ENCODE data around the gene ARPC2. TPM values are rescaled to one million over a fixed set of nuclear protein-coding genes. Genes with fewer than 3 reads are reported as not detected.

ARPC2 gene
- total RNA-seq, 1 donor from 2014 or later = 172 TPM

DNA sequence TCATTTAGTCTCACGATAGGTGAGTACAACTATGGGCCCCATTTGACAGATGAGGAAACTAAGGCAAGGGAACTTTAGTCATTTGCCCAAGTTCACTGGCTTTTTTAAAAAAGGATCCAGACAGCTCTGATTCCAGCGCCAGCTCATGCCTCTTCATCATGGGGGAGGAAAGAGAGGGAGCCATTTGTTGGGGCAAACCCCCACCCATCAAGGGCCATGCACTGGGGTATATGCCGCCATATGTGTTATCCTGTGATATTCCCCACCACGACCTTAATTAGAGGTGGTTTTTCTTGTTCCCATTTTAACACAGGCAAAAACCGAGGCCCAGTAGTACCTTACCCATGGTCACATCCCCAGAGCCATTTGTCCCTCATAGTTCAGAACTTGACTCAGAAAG lies 43.2 kb downstream of the ARPC2 start:
- peaks cover 21 to 26% (median 22%) of the 10 kb centered on the region in 3 donors for H3K36me3 ChIP-seq (ENCODE audit: control insufficient read depth in 3 of 3, insufficient read depth in 3 of 3, low read length in 3 of 3)
- H3K4me3 ChIP-seq (ENCODE audit: low read length in 3 of 3) = no peak overlapping the region
- H3K27ac ChIP-seq (ENCODE audit: low read depth, low read length) = peak overlapping the region; percentile 80
- H3K4me1 ChIP-seq (ENCODE audit: control insufficient read depth in 3 of 3, insufficient read depth in 3 of 3, low read length in 3 of 3) = peaks cover 22 to 55% (median 39%) of the 10 kb centered on the region in 3 donors
- no peaks in the 10 kb centered on the region for H3K27me3 ChIP-seq (ENCODE audit: control insufficient read depth in 3 of 3, insufficient read depth in 3 of 3, low read length in 3 of 3)
- no peak overlapping the region for H3K9ac ChIP-seq (ENCODE audit: low read depth in 1 of 3, low read length in 3 of 3)
- H3K9me3 ChIP-seq (ENCODE audit: control insufficient read depth in 3 of 3, low read length in 3 of 3) = no peaks in the 10 kb centered on the region

DNA sequence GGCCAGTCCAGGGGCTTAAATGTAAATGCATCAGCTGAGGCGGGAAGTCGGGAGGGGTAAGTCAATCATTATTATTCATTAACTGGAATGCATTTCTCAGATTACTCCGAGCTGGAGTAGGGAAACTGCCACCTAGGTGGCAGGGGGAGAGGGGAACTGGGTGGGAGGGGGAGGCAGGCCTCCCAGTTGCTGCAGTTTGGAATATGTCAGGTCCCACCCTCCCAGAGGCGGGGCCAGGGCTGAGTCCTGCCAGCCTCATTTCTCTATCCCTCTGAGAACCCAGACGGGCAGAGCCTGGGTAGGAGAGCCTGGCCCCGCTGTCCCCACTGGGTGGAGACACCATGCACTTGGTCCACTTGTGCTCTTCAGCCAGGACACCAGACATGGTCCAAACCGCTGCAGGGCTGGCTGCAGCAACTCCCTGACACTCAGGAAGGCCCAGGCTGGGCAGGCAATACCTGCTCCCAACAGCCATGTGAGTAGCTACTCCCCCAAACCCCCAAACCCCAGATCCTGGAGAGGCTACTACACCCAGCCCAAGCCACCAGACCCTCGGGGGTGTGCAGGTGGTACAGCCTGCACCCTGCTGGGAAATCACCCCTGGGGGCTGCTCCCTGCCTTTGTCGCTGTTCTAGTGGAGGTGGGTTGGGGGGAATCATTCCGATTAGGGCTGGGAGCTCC lies 43.9 kb downstream of the ARPC2 start, which contains the start of gene GPBAR1:
TSS of gene GPBAR1 (plus strand) at position 274 of the 681 bp plus-strand sequence. CDS start 1,710 bp downstream, outside the sequence.
- Histone ChIP-seq H3K36me3 (ENCODE audit: control insufficient read depth in 3 of 3, insufficient read depth in 3 of 3, low read length in 3 of 3) (peaks cover 24 to 28% (median 25%) of the 10 kb centered on the region in 3 donors), H3K4me3 (ENCODE audit: low read length in 3 of 3) (no peak within 1 kb of the TSS), H3K4me1 (ENCODE audit: control insufficient read depth in 3 of 3, insufficient read depth in 3 of 3, low read length in 3 of 3) (peaks cover 22 to 55% (median 39%) of the 10 kb centered on the region in 3 donors), H3K9ac (ENCODE audit: low read depth in 1 of 3, low read length in 3 of 3) (peak within 1 kb of the TSS; percentile 40 to 54 (median 43)), H3K9me3 (ENCODE audit: control insufficient read depth in 3 of 3, low read length in 3 of 3) (no peaks in the 10 kb centered on the region), H3K27ac (ENCODE audit: low read depth, low read length) (peak within 1 kb of the TSS; percentile 80), H3K27me3 (ENCODE audit: control insufficient read depth in 3 of 3, insufficient read depth in 3 of 3, low read length in 3 of 3) (no peaks in the 10 kb centered on the region)

DNA sequence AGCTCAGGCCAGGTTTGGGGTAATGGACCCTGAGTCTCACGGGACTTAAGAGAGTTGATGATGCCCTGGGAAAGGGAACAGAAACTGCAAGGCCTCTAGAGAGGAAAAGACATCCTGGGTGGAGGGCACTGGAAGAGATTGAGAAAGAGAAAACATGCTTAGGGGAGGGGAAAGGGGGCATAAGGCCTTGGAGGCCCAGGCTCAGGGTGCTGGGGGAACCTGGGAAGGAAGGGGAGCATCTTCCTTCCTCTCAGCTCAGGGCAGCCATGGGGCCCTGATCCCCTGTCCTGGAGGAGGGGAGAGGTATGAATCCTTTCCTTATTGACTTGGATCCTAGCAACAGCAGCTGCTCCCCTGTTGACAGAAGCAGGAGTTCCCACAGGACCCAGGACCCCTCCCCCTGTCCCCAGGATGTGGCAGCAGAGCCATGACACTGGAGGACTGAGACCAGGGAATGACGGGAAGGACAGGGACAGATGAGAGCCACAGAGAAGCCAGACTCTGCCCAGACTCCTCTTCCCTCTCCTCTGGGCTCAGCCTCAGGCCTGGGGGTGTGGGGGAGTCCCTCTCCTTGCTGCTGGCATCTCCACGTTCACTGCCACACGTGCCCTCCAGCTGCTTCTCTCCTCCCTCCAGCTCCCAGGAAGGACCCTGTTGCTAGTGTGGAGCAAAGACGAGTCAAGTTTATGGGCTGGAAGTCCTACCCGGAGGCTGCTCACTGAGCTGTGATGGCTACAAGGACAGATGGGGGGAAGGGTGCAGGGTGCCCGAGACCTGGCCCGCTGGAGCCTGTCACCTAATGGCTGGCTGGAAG lies 44.6 kb downstream of the ARPC2 start:
- H3K36me3 ChIP-seq (ENCODE audit: control insufficient read depth in 3 of 3, insufficient read depth in 3 of 3, low read length in 3 of 3) = peaks cover 29 to 36% (median 29%) of the 10 kb centered on the region in 3 donors
- peaks cover 22 to 55% (median 39%) of the 10 kb centered on the region in 3 donors for H3K4me1 ChIP-seq (ENCODE audit: control insufficient read depth in 3 of 3, insufficient read depth in 3 of 3, low read length in 3 of 3)
- H3K4me3 ChIP-seq (ENCODE audit: low read length in 3 of 3) = no peak overlapping the region
- H3K9me3 ChIP-seq (ENCODE audit: control insufficient read depth in 3 of 3, low read length in 3 of 3) = no peaks in the 10 kb centered on the region
- H3K9ac ChIP-seq (ENCODE audit: low read depth in 1 of 3, low read length in 3 of 3) = peak overlapping the region in 2 of 3 donors; percentile 16 to 43
- peak overlapping the region; percentile 2 for H3K27ac ChIP-seq (ENCODE audit: low read depth, low read length)
- no peaks in the 10 kb centered on the region for H3K27me3 ChIP-seq (ENCODE audit: control insufficient read depth in 3 of 3, insufficient read depth in 3 of 3, low read length in 3 of 3)

DNA sequence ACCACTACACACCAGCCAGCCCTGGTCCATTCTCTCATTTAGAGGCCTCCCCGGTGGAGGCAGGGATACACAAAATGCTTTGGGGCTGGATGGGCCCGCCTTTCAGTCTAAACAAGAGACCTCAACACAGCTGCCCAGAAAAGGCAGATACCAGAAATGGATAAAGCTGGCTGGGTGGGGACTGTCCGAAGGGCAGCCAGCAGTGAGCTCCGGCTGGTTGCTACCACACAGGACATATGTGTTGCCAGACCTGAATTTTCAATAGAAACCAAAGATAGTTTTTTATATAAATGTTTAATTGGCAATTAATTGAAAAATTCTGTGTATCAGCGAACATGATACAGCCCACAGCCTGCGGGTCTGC lies 45.2 kb downstream of the ARPC2 start:
- H3K4me1 ChIP-seq (ENCODE audit: control insufficient read depth in 3 of 3, insufficient read depth in 3 of 3, low read length in 3 of 3) = peaks cover 22 to 54% (median 39%) of the 10 kb centered on the region in 3 donors
- H3K36me3 ChIP-seq (ENCODE audit: control insufficient read depth in 3 of 3, insufficient read depth in 3 of 3, low read length in 3 of 3) = peaks cover 33 to 41% (median 35%) of the 10 kb centered on the region in 3 donors
- H3K9me3 ChIP-seq (ENCODE audit: control insufficient read depth in 3 of 3, low read length in 3 of 3) = no peaks in the 10 kb centered on the region
- no peak overlapping the region for H3K27ac ChIP-seq (ENCODE audit: low read depth, low read length)
- H3K9ac ChIP-seq (ENCODE audit: low read depth in 1 of 3, low read length in 3 of 3) = no peak overlapping the region
- H3K27me3 ChIP-seq (ENCODE audit: control insufficient read depth in 3 of 3, insufficient read depth in 3 of 3, low read length in 3 of 3) = no peaks in the 10 kb centered on the region
- no peak overlapping the region for H3K4me3 ChIP-seq (ENCODE audit: low read length in 3 of 3)

DNA sequence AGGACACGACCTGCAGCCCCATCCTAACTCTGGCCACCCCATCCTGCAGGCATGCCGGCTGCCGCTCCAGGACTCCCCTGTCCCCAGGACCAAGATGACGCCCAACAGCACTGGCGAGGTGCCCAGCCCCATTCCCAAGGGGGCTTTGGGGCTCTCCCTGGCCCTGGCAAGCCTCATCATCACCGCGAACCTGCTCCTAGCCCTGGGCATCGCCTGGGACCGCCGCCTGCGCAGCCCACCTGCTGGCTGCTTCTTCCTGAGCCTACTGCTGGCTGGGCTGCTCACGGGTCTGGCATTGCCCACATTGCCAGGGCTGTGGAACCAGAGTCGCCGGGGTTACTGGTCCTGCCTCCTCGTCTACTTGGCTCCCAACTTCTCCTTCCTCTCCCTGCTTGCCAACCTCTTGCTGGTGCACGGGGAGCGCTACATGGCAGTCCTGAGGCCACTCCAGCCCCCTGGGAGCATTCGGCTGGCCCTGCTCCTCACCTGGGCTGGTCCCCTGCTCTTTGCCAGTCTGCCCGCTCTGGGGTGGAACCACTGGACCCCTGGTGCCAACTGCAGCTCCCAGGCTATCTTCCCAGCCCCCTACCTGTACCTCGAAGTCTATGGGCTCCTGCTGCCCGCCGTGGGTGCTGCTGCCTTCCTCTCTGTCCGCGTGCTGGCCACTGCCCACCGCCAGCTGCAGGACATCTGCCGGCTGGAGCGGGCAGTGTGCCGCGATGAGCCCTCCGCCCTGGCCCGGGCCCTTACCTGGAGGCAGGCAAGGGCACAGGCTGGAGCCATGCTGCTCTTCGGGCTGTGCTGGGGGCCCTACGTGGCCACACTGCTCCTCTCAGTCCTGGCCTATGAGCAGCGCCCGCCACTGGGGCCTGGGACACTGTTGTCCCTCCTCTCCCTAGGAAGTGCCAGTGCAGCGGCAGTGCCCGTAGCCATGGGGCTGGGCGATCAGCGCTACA lies 45.9 kb downstream of the ARPC2 start:
- H3K27me3 ChIP-seq (ENCODE audit: control insufficient read depth in 3 of 3, insufficient read depth in 3 of 3, low read length in 3 of 3) = no peaks in the 10 kb centered on the region
- H3K9me3 ChIP-seq (ENCODE audit: control insufficient read depth in 3 of 3, low read length in 3 of 3) = no peaks in the 10 kb centered on the region
- no peak overlapping the region for H3K27ac ChIP-seq (ENCODE audit: low read depth, low read length)
- H3K9ac ChIP-seq (ENCODE audit: low read depth in 1 of 3, low read length in 3 of 3) = no peak overlapping the region
- H3K4me1 ChIP-seq (ENCODE audit: control insufficient read depth in 3 of 3, insufficient read depth in 3 of 3, low read length in 3 of 3) = peaks cover 22 to 55% (median 37%) of the 10 kb centered on the region in 3 donors
- no peak overlapping the region for H3K4me3 ChIP-seq (ENCODE audit: low read length in 3 of 3)
- peaks cover 38 to 48% (median 39%) of the 10 kb centered on the region in 3 donors for H3K36me3 ChIP-seq (ENCODE audit: control insufficient read depth in 3 of 3, insufficient read depth in 3 of 3, low read length in 3 of 3)

DNA sequence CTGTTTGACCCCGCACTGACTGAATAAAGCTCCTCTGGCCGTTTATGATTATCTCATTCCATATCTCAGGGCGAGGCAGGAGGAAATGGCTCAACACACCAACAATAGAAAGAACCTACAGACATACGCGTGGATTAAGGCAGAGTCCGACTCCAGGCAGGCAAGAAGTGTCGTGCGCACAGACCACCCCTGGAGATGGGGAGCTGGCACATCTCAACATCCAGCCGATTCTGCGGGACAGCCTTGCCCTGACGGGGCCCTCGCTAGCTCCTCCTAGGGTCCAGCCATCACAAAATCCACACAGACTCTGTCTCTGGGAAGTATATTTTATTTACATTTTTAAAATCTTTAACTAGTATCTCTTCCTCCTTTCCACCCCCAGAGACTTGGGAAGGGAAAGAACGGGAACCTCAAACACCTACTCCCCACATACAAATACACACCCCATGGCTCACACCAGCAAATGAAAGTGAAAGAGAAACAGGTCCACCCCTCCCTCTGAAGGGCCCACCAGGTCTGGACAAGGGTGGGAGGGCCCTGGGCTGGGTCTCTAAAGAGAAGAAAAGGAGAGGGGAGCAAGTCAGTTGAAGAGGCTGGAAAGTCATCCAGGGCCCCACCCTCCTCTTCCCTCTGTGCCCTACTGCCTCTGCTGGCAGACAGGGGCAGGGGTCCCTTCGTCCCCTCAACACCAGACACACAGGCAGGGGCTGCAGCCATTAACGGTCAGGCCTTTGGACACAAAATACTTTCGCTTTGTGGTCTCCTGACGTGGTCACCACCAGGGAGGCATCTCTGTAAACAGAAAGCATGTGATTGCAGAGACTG lies 47.0 kb downstream of the ARPC2 start:
- H3K27ac ChIP-seq (ENCODE audit: low read depth, low read length) = no peak overlapping the region
- peaks cover 17 to 51% (median 32%) of the 10 kb centered on the region in 3 donors for H3K4me1 ChIP-seq (ENCODE audit: control insufficient read depth in 3 of 3, insufficient read depth in 3 of 3, low read length in 3 of 3)
- H3K9me3 ChIP-seq (ENCODE audit: control insufficient read depth in 3 of 3, low read length in 3 of 3) = no peaks in the 10 kb centered on the region
- H3K36me3 ChIP-seq (ENCODE audit: control insufficient read depth in 3 of 3, insufficient read depth in 3 of 3, low read length in 3 of 3) = peaks cover 38 to 48% (median 39%) of the 10 kb centered on the region in 3 donors
- H3K4me3 ChIP-seq (ENCODE audit: low read length in 3 of 3) = no peak overlapping the region
- no peaks in the 10 kb centered on the region for H3K27me3 ChIP-seq (ENCODE audit: control insufficient read depth in 3 of 3, insufficient read depth in 3 of 3, low read length in 3 of 3)
- H3K9ac ChIP-seq (ENCODE audit: low read depth in 1 of 3, low read length in 3 of 3) = no peak overlapping the region

DNA sequence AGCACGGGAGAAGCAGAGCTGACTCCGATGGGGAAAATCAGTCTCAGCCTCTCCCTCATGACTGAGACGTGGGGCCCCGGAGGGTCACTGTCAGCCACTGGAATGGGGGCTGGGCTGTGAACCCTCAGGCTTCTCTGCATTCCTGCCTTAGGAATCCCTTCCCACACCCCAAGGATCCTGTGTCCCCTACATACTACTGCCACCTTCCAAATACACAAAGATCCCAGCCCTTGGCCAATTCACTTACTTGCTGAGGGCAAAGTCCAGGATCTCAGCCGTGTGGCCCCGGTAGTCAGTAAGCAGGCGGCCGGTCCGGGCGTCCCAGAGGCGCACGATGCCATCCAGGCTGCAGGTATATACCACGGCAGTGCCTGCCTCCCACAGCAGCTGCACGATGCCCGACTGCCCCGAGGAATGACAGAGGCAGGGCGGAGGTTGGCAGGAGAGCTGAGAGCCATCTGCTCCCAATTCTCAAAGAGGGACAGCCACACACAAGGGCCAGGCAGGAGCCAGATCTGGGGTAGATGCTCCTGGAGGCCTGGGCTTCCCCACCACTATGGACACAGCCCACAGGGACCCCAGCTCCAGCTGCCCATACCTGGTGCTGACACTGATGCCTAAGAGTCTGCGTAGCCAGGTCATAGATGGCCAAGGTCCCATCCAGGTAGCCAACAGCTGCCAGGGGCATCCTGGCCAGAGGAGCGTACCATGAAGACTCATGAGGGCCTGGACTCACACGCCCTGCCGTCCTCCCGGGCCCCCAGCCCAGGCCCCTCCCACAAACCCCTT lies 48.0 kb downstream of the ARPC2 start:
- no peak overlapping the region for H3K9ac ChIP-seq (ENCODE audit: low read depth in 1 of 3, low read length in 3 of 3)
- peaks cover 38 to 48% (median 39%) of the 10 kb centered on the region in 3 donors for H3K36me3 ChIP-seq (ENCODE audit: control insufficient read depth in 3 of 3, insufficient read depth in 3 of 3, low read length in 3 of 3)
- H3K4me3 ChIP-seq (ENCODE audit: low read length in 3 of 3) = no peak overlapping the region
- no peaks in the 10 kb centered on the region for H3K27me3 ChIP-seq (ENCODE audit: control insufficient read depth in 3 of 3, insufficient read depth in 3 of 3, low read length in 3 of 3)
- no peak overlapping the region for H3K27ac ChIP-seq (ENCODE audit: low read depth, low read length)
- H3K9me3 ChIP-seq (ENCODE audit: control insufficient read depth in 3 of 3, low read length in 3 of 3) = no peaks in the 10 kb centered on the region
- H3K4me1 ChIP-seq (ENCODE audit: control insufficient read depth in 3 of 3, insufficient read depth in 3 of 3, low read length in 3 of 3) = peaks cover 13 to 50% (median 27%) of the 10 kb centered on the region in 3 donors

DNA sequence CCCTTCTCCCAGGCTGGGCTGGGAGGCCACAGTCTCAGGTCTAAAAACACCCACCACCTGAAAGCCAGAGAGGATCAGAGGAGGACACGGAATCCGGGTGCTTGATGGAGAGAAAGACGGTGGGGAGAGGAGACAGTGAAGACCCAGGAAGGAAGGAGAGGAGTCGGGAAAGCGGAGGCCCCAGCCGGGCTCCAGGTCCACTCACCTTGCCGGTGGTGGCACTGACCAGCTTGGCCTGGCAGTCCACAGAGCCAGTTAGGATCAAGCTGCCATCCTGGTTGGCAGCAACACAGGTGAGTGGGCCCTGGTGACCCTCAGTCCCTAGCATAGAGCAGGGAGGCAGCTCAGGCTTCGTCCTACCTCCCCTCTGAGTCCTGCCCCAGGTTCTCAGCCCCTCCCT lies 48.6 kb downstream of the ARPC2 start:
- H3K36me3 ChIP-seq (ENCODE audit: control insufficient read depth in 3 of 3, insufficient read depth in 3 of 3, low read length in 3 of 3) = peaks cover 38 to 48% (median 39%) of the 10 kb centered on the region in 3 donors

More for the DNA sequence above, 48.6 kb downstream of the ARPC2 start:
- Histone ChIP-seq H3K4me3 (ENCODE audit: low read length in 3 of 3) (no peak overlapping the region), H3K9ac (ENCODE audit: low read depth in 1 of 3, low read length in 3 of 3) (no peak overlapping the region), H3K27me3 (ENCODE audit: control insufficient read depth in 3 of 3, insufficient read depth in 3 of 3, low read length in 3 of 3) (no peaks in the 10 kb centered on the region), H3K9me3 (ENCODE audit: control insufficient read depth in 3 of 3, low read length in 3 of 3) (no peaks in the 10 kb centered on the region), H3K4me1 (ENCODE audit: control insufficient read depth in 3 of 3, insufficient read depth in 3 of 3, low read length in 3 of 3) (peaks cover 13 to 45% (median 22%) of the 10 kb centered on the region in 3 donors), H3K27ac (ENCODE audit: low read depth, low read length) (no peak overlapping the region)
